Neural cell (in vitro differentiated cells): Measurements from ENCODE around the gene DNM3. TPM values are rescaled to one million over a fixed set of nuclear protein-coding genes. Genes with fewer than 3 reads are reported as not detected.

Source experiments
- H2AFZ ChIP-seq: fragments of 200-600, 300-800 bp; sonication (generic), shearing (Covaris generic); 2 replicates; pipeline ENCODE4 v1.6.0; 2014; ENCODE audit warnings: low read depth, mild to moderate bottlenecking, antibody characterized with exemption, low read length, moderate library complexity
- H3F3A ChIP-seq: fragments of 200-600 bp; shearing (Covaris generic); 2 replicates; pipeline ENCODE4 v1.6.1; 2016; ENCODE audit warnings: mild to moderate bottlenecking, moderate library complexity, mixed read lengths, antibody characterized with exemption, low read length; ENCODE audit not compliant: insufficient read depth, poor library complexity, severe bottlenecking
- H3K27ac ChIP-seq: fragments of 200-600, 300-800 bp; sonication (generic), shearing (Covaris generic); 2 replicates; pipeline ENCODE4 v1.5.1; 2014; ENCODE audit warnings: mild to moderate bottlenecking, low read length, moderate library complexity
- H3K27me3 ChIP-seq: fragments of 300-800, 200-600 bp; sonication (generic), shearing (Covaris generic); 2 replicates; pipeline ENCODE4 v1.6.0; 2014; ENCODE audit warnings: mild to moderate bottlenecking, low read depth, low read length, moderate library complexity; ENCODE audit not compliant: insufficient read depth
- H3K36me3 ChIP-seq: fragments of 300-800, 200-600 bp; sonication (generic), shearing (Covaris generic); 2 replicates; pipeline ENCODE4 v1.5.1; 2014; ENCODE audit warnings: mild to moderate bottlenecking, antibody characterized with exemption, low read length, moderate library complexity; ENCODE audit not compliant: insufficient read depth
- H3K4me2 ChIP-seq: fragments of 300-800, 200-600 bp; sonication (generic), shearing (Covaris generic); 2 replicates; pipeline ENCODE4 v1.6.0; 2014; ENCODE audit warnings: mild to moderate bottlenecking, low read length
- H3K4me3 ChIP-seq: fragments of 300-800, 200-600 bp; sonication (generic), shearing (Covaris generic); 2 replicates; pipeline ENCODE4 v1.5.1; 2014; ENCODE audit warnings: mild to moderate bottlenecking, low read length, moderate library complexity
- H3K79me2 ChIP-seq: fragments of 200-600 bp; shearing (Covaris generic); replicated peaks from 2 replicates; pipeline ENCODE4 v1.6.0; 2014; ENCODE audit warnings: mild to moderate bottlenecking, low read length, moderate library complexity; ENCODE audit not compliant: insufficient read depth
- H3K9ac ChIP-seq: fragments of 300-800, 200-600 bp; sonication (generic), shearing (Covaris generic); 2 replicates; pipeline ENCODE4 v1.6.1; 2016; ENCODE audit warnings: mild to moderate bottlenecking, low read length, mixed read lengths
- H3K9me2 ChIP-seq: fragments of 200-600 bp; shearing (Covaris generic); 2 replicates; pipeline ENCODE4 v1.6.1; 2016; ENCODE audit warnings: mild to moderate bottlenecking, low read length, mixed read lengths; ENCODE audit not compliant: insufficient read depth
- H3K9me3 ChIP-seq: fragments of 200-600, 300-800 bp; sonication (generic), shearing (Covaris generic); 2 replicates; pipeline ENCODE4 v1.6.1; 2016; ENCODE audit warnings: mild to moderate bottlenecking, mixed run types, low read length, moderate library complexity, mixed read lengths
- H4K20me1 ChIP-seq: fragments of 200-600 bp; shearing (Covaris generic); 2 replicates; pipeline ENCODE4 v1.6.1; 2016; ENCODE audit warnings: mild to moderate bottlenecking, mixed run types; ENCODE audit not compliant: insufficient read depth
- EP300 ChIP-seq: fragments of 450-650 bp; conservative IDR thresholded peaks from 2 replicates; pipeline ENCODE4 v1.6.1; 2014; ENCODE audit warnings: antibody characterized with exemption, mild to moderate bottlenecking, moderate library complexity; ENCODE audit not compliant: poor library complexity, severe bottlenecking
- EZH2 ChIP-seq: fragments of 200-600, 300-800 bp; shearing (Covaris generic), sonication (generic); IDR thresholded peaks from 2 replicates; pipeline ENCODE4 v1.6.1; 2014; ENCODE audit warnings: antibody characterized with exemption, low read length, borderline replicate concordance, mild to moderate bottlenecking; ENCODE audit not compliant: insufficient read depth, poor library complexity, severe bottlenecking
- MXI1 ChIP-seq: fragments of 450-650 bp; conservative IDR thresholded peaks from 2 replicates; pipeline ENCODE4 v1.6.1; 2014; ENCODE audit warnings: antibody characterized with exemption, mild to moderate bottlenecking; ENCODE audit not compliant: poor library complexity, severe bottlenecking
- POLR2AphosphoS5 ChIP-seq: IDR thresholded peaks from 2 replicates; pipeline ENCODE4 v1.6.1; 2012
- RAD21 ChIP-seq: fragments of 450-650 bp; conservative IDR thresholded peaks from 2 replicates; pipeline ENCODE4 v1.6.1; 2014; ENCODE audit warnings: antibody characterized with exemption, mild to moderate bottlenecking, moderate library complexity
- SMC3 ChIP-seq: fragments of 450-650 bp; conservative IDR thresholded peaks from 2 replicates; pipeline ENCODE4 v1.6.1; 2014; ENCODE audit warnings: antibody characterized with exemption, mild to moderate bottlenecking, moderate library complexity; ENCODE audit not compliant: poor library complexity
- TAF1 ChIP-seq: IDR thresholded peaks from 2 replicates; pipeline ENCODE4 v1.6.1; 2012; ENCODE audit warnings: low read depth
- polyA plus RNA-seq: library from polyadenylated mRNA; depleted of rRNA; stranded (reverse); fragments of >200 nt; gene quantifications from 2 replicates; pipeline ENCODE4 v1.2.3, GENCODE V29; 2014
- TF ChIP-seq, protein P1 (sequence below): IDR thresholded peaks from 2 replicates; pipeline ENCODE4 v1.6.1; 2012; ENCODE audit warnings: borderline replicate concordance
- TF ChIP-seq, protein P2 (sequence below): fragments of 450-650 bp; IDR thresholded peaks from 2 replicates; pipeline ENCODE4 v1.5.1; 2014; ENCODE audit warnings: antibody characterized with exemption, mild to moderate bottlenecking, moderate library complexity; ENCODE audit not compliant: poor library complexity, severe bottlenecking

Gene DNM3
- polyA plus RNA-seq, 1 donor from 2014 or later, result 37.1 TPM

DNA sequence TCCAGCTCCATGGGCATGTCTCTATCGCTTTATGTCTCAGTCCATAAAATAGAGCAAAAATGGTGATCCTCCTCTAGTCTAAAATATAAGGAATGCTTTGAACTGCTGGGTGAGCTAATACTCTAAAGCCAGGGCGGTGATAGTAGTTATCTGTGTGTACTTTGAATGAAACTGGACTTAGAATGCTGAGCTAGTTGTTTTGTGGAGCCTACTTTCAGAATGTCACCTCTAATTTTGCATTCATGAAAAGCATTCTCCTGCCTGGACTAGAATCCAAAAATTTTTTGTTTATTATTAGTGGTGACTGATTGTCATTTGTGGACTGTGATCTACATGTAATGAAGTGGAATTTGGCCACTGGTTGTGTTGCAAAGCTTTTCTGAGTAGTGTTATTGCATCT lies 337.6 kb downstream of the DNM3 start:
- no peaks in the 10 kb centered on the region for H3K9me2 ChIP-seq
- no peak overlapping the region for H3K4me3 ChIP-seq
- H2AFZ ChIP-seq, result no peak overlapping the region
- no peaks in the 10 kb centered on the region for H3F3A ChIP-seq
- no peak overlapping the region for H3K9ac ChIP-seq
- H3K79me2 ChIP-seq, result no peaks in the 10 kb centered on the region
- TF ChIP-seq EP300, result no peak
- TF ChIP-seq, protein P1, sequence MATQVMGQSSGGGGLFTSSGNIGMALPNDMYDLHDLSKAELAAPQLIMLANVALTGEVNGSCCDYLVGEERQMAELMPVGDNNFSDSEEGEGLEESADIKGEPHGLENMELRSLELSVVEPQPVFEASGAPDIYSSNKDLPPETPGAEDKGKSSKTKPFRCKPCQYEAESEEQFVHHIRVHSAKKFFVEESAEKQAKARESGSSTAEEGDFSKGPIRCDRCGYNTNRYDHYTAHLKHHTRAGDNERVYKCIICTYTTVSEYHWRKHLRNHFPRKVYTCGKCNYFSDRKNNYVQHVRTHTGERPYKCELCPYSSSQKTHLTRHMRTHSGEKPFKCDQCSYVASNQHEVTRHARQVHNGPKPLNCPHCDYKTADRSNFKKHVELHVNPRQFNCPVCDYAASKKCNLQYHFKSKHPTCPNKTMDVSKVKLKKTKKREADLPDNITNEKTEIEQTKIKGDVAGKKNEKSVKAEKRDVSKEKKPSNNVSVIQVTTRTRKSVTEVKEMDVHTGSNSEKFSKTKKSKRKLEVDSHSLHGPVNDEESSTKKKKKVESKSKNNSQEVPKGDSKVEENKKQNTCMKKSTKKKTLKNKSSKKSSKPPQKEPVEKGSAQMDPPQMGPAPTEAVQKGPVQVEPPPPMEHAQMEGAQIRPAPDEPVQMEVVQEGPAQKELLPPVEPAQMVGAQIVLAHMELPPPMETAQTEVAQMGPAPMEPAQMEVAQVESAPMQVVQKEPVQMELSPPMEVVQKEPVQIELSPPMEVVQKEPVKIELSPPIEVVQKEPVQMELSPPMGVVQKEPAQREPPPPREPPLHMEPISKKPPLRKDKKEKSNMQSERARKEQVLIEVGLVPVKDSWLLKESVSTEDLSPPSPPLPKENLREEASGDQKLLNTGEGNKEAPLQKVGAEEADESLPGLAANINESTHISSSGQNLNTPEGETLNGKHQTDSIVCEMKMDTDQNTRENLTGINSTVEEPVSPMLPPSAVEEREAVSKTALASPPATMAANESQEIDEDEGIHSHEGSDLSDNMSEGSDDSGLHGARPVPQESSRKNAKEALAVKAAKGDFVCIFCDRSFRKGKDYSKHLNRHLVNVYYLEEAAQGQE, result no peak
- TF ChIP-seq EZH2, result no peak
- TF ChIP-seq RAD21, result no peak
- TF ChIP-seq MXI1, result no peak
- TF ChIP-seq POLR2AphosphoS5, result no peak
- TF ChIP-seq, protein P2, sequence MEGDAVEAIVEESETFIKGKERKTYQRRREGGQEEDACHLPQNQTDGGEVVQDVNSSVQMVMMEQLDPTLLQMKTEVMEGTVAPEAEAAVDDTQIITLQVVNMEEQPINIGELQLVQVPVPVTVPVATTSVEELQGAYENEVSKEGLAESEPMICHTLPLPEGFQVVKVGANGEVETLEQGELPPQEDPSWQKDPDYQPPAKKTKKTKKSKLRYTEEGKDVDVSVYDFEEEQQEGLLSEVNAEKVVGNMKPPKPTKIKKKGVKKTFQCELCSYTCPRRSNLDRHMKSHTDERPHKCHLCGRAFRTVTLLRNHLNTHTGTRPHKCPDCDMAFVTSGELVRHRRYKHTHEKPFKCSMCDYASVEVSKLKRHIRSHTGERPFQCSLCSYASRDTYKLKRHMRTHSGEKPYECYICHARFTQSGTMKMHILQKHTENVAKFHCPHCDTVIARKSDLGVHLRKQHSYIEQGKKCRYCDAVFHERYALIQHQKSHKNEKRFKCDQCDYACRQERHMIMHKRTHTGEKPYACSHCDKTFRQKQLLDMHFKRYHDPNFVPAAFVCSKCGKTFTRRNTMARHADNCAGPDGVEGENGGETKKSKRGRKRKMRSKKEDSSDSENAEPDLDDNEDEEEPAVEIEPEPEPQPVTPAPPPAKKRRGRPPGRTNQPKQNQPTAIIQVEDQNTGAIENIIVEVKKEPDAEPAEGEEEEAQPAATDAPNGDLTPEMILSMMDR, result no peak
- TF ChIP-seq SMC3, result no peak
- TF ChIP-seq TAF1, result no peak
- H3K9me3 ChIP-seq, result no peaks in the 10 kb centered on the region
- no peaks in the 10 kb centered on the region for H3K27me3 ChIP-seq
- H4K20me1 ChIP-seq, result no peaks in the 10 kb centered on the region
- no peaks in the 10 kb centered on the region for H3K36me3 ChIP-seq
- no peak overlapping the region for H3K27ac ChIP-seq
- no peak overlapping the region for H3K4me2 ChIP-seq

DNA sequence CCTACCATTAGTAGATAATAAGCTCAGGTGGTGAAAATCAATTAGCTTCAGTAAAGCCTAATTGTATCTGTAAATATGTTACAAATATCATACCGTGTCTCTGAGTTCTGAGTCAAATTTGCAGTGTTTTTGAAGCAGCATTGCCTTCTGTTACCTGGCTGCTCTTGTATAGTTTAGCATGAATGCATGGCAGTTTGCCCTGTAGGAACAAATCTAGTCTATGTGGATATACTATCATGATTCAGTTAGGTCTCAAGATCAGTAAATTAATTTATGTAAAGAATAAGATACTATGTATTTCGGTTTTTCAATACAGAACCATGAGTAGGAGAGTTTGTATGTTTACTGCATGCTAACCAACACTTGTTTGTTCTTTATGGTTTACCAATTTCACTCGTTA lies 338.6 kb downstream of the DNM3 start:
- Histone ChIP-seq H3K4me3 (no peak overlapping the region), H3K79me2 (no peaks in the 10 kb centered on the region), H3K27me3 (no peaks in the 10 kb centered on the region), H3K27ac (no peak overlapping the region), H3F3A (no peaks in the 10 kb centered on the region), H3K9me3 (no peaks in the 10 kb centered on the region), H2AFZ (no peak overlapping the region), H3K9me2 (no peaks in the 10 kb centered on the region), H3K4me2 (no peak overlapping the region), H3K9ac (no peak overlapping the region), H4K20me1 (no peaks in the 10 kb centered on the region), H3K36me3 (no peaks in the 10 kb centered on the region)
- TF ChIP-seq, protein P2, result no peak
- TF ChIP-seq POLR2AphosphoS5, result no peak
- TF ChIP-seq EZH2, result no peak
- no peak for TF ChIP-seq MXI1
- no peak for TF ChIP-seq EP300
